Spinal cord (tissue), 4 donors: Measurements from ENCODE around the gene CCDC170. TPM values are rescaled to one million over a fixed set of nuclear protein-coding genes. Genes with fewer than 3 reads are reported as not detected.

Experiments
- polyA plus RNA-seq, 2 donors: library from polyadenylated mRNA; unstranded; fragments of 120-200 nt; gene quantifications; one replicate each; pipeline ENCODE4 v1.2.1, GENCODE V29; 2013; ENCODE audit not compliant: insufficient read length in 2 of 2
- small RNA-seq: library from RNA; depleted of rRNA; stranded (forward); fragments of <200 nt; gene quantifications from one replicate; pipeline ENCODE3, GENCODE V24; 2014; ENCODE audit warnings: low replicate concordance
- total RNA-seq, 2 donors: library from RNA; depleted of rRNA in 1 of 2; stranded (reverse); fragments of 120-200 nt in 1 of 2; fragments of >200 nt in 1 of 2; gene quantifications; one replicate each; pipeline versions ENCODE4 v1.2.3 to v1.2.4, GENCODE V29; 2013 to 2014

The CCDC170 gene
- total and polyA plus RNA-seq, 4 donors, result 2.1 to 13.1 (median 4.5) TPM

Small RNA genes within 50 kb of the gene (small RNA-seq; reads per million reads assigned to genes)
- gene RNU6-813P, result not detected

Other genes with a start within 250 kb of the CCDC170 start
- 10 to 100 TPM in 1 of 2 donors, 1 to 10 TPM in 1; 8.9 to 13.9 TPM for gene ZBTB2, start 102.5 kb upstream of the CCDC170 start, total RNA-seq
- gene ZBTB2, start 102.5 kb upstream of the CCDC170 start, polyA plus RNA-seq, result 10 to 100 TPM in 1 of 2 donors, 1 to 10 TPM in 1; 9.7 to 12.4 TPM
- gene RMND1, start 41.9 kb upstream of the CCDC170 start, total RNA-seq, result 10 to 100 TPM; 30.4 to 39.7 TPM
- 10 to 100 TPM; 25.2 to 25.4 TPM for gene RMND1, start 41.9 kb upstream of the CCDC170 start, polyA plus RNA-seq